HG03060 (cell line): Measurements from ENCODE around the gene CLVS2.

Experiments used
- ATAC-seq: cut with Tn5 transposase; IDR thresholded peaks from one replicate; pipeline ENCODE4 v1.9.1; 2021; ENCODE audit warnings: low read depth, moderate number of reproducible peaks; ENCODE audit not compliant: unreplicated experiment

The CLVS2 gene

DNA sequence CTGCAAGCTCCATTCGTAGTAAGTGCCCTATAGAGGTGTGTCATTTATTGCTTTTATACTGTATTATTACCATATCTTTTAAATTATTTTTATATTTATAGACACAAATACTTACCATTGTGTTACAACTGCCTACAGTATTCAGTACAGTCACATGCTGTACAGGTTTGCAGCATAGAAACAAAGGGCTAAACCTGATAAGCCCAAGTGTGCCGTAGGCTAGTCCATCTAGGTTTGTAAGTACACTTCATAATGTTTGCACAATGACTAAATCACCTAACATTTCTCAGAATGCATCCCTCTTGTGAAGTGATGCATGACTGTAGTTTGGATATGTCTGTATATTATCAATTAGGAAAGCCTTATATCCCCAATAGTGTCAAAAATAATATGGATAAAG, 122.8 kb downstream of the CLVS2 start:
- ATAC-seq = no peak
